Measurements from ENCODE around the gene MRPS26.
"Not testable (repeated sequence)": the region's sequence is repeated elsewhere in the genome, so short reads cannot be mapped to it uniquely, and the experiment has no call there.

MRPS26 gene

GRCh38 chr20:3043322-3043721 is 2.5 kb upstream of the MRPS26 start, which contains the start of gene GNRH2:
Gene GNRH2 (plus strand): TSS chr20:3043622. CDS start chr20:3044415, 793 bp downstream.
- DNase-seq: no peak

GRCh38 chr20:3044336-3044965 is 1.4 kb upstream of the MRPS26 start:
- DNase-seq: no peak

- peak; percentile 91 for DNase-seq
Measured at GRCh38 chr20:3045042-3045815, 623 bp upstream of the MRPS26 start.

- DNase-seq: peak; percentile 55
Measured at GRCh38 chr20:3046677-3047462, 1.0 kb downstream of the MRPS26 start.

- no peak for DNase-seq
Measured at GRCh38 chr20:3047486-3048419, 1.9 kb downstream of the MRPS26 start.

GRCh38 chr20:3051385-3052019 is 5.7 kb downstream of the MRPS26 start:
- DNase-seq: no peak

GRCh38 chr20:3059489-3059888 is 13.6 kb downstream of the MRPS26 start:
- no peak for DNase-seq

GRCh38 chr20:3064119-3064518 is 18.3 kb downstream of the MRPS26 start:
- DNase-seq: not testable (repeated sequence)

- DNase-seq: no peak
Measured at GRCh38 chr20:3067139-3068014, 21.5 kb downstream of the MRPS26 start.

- DNase-seq: no peak
Measured at GRCh38 chr20:3068075-3068474, 22.2 kb downstream of the MRPS26 start.

GRCh38 chr20:3068986-3069900 is 23.4 kb downstream of the MRPS26 start:
- peak; percentile 24 for DNase-seq

- DNase-seq: no peak
Measured at GRCh38 chr20:3070725-3071124, 24.9 kb downstream of the MRPS26 start.

GRCh38 chr20:3071266-3071609 is 25.4 kb downstream of the MRPS26 start:
- DNase-seq: no peak

- peak; percentile 53 for DNase-seq
Measured at GRCh38 chr20:3071610-3072529, 26.0 kb downstream of the MRPS26 start, which contains the start of gene OXT. Gene OXT (plus strand): TSS chr20:3071620. CDS start chr20:3071656, 36 bp downstream.

- DNase-seq: no peak
Measured at GRCh38 chr20:3072530-3073250, 26.8 kb downstream of the MRPS26 start.

GRCh38 chr20:3073251-3073643 is 27.4 kb downstream of the MRPS26 start:
- DNase-seq: not testable (repeated sequence)

GRCh38 chr20:3074812-3075211 is 29.0 kb downstream of the MRPS26 start:
- DNase-seq: no peak

- not testable (repeated sequence) for DNase-seq
Measured at GRCh38 chr20:3075315-3075714, 29.5 kb downstream of the MRPS26 start.

Measured in NCI-H82 (cell line).